22Rv1 (cell line): ENCODE data around the gene DOP1B.

Experiments used
- CTCF ChIP-seq: fragments of 450-650 bp; IDR thresholded peaks from 2 replicates; pipeline ENCODE4 v1.5.1; 2017; ENCODE audit warnings: mild to moderate bottlenecking
- ZFX ChIP-seq: fragments of 450-650 bp; IDR thresholded peaks from 2 replicates; pipeline ENCODE4 v1.6.1; 2017; ENCODE audit warnings: antibody characterized with exemption, borderline replicate concordance

DNA sequence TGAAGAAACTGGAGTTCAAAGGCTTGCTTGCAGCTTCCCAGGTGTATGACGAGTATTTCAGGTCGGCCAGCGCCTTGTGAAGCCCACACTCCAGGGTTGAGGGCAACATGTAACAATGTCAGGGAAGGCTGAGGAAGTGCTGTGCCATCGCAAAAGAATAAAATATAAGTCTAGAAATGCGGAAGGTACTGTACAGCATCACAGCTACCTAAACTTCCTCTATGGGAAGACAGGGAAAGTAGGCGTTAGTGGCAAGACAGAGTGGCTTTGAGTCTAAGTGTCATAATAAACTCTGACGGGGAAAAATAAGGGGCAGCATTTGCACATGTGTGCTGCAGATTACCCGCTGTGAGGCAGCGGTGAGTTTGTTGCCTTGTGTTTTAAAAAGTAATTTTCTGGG, 28.9 kb downstream of the DOP1B start:
- TF ChIP-seq CTCF: no peak
- no peak for TF ChIP-seq ZFX
